Astrocyte of the cerebellum (primary cell): ENCODE data around the gene FXYD6.
A peak's percentile ranks its signal among the peaks of the same experiment; 100 is the strongest.

Source experiments
- DNase-seq: peaks from one replicate; pipeline ENCODE4 v3.0.0-alpha.2; 2011; ENCODE audit warnings: low read depth
- H3K4me3 ChIP-seq: 2 replicates; pipeline ENCODE4 v1.5.1; 2011; ENCODE audit warnings: mild to moderate bottlenecking, low read depth, low read length, moderate library complexity
- in situ Hi-C: cut with HindIII; loops from 2 replicates; pipeline ENCODE4 v1.10.0; 2017; ENCODE audit warnings: low sequenced_read_pairs
- TF ChIP-seq, protein P1 (sequence below): IDR thresholded peaks from 2 replicates; pipeline ENCODE4 v1.5.1; 2012; ENCODE audit warnings: low read length, low read depth, moderate library complexity, mild to moderate bottlenecking; ENCODE audit errors: missing control alignments

Gene FXYD6

DNA sequence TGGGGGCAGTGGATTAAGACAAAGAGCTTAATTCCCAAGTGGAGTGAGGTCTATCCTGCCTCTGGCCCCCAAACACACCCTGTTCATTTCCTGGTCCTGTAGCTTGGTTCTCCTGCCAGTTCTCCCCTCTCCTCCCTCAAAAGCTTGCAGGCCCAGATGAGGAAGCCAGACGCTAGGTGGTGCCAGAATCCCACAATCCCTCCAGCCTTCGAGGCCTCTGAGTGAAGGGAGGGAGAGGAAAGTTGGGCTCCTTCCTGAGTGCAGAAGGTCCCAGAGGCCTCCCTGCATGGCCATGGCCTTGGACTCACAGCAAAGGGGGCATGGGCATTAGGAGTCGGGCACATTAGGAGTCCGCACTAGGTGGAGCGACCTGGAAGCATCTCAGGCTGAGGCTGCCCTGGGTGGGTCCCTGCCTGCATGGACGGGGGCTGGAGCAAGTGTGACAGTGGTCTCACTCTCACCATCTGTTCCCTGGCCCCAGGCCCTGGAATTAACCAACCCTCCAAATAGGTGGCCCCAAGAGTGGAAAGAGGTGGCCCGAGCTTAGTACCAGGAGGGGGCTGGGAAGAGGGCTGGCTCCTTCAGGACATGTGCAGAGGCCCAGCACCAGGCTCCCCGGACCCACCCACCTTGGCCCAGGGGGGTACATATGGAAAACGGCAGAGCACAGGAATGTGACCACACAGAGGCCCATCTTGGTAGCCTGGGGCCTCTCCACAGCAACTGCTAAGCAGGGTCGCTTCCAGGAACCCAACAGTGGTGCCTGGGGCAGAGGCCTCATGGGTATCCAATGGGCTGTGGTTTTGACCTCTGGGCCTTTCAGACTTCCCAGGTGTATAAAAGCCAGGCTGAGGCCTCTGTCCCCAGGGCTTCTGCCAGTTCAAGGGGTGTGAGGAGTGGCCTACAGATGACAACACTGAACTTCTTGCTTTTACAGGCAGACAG, 57.1 kb downstream of the FXYD6 start:
- H3K4me3 ChIP-seq = no peak overlapping the region
- TF ChIP-seq, protein P1, sequence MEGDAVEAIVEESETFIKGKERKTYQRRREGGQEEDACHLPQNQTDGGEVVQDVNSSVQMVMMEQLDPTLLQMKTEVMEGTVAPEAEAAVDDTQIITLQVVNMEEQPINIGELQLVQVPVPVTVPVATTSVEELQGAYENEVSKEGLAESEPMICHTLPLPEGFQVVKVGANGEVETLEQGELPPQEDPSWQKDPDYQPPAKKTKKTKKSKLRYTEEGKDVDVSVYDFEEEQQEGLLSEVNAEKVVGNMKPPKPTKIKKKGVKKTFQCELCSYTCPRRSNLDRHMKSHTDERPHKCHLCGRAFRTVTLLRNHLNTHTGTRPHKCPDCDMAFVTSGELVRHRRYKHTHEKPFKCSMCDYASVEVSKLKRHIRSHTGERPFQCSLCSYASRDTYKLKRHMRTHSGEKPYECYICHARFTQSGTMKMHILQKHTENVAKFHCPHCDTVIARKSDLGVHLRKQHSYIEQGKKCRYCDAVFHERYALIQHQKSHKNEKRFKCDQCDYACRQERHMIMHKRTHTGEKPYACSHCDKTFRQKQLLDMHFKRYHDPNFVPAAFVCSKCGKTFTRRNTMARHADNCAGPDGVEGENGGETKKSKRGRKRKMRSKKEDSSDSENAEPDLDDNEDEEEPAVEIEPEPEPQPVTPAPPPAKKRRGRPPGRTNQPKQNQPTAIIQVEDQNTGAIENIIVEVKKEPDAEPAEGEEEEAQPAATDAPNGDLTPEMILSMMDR = peak; percentile 88
- in situ Hi-C loops = loop anchor here (25.0 kb wide), 1 partner anchor 118 kb away; the partner anchor contains the start of gene TMPRSS13
- DNase-seq = peak; percentile 59

DNA sequence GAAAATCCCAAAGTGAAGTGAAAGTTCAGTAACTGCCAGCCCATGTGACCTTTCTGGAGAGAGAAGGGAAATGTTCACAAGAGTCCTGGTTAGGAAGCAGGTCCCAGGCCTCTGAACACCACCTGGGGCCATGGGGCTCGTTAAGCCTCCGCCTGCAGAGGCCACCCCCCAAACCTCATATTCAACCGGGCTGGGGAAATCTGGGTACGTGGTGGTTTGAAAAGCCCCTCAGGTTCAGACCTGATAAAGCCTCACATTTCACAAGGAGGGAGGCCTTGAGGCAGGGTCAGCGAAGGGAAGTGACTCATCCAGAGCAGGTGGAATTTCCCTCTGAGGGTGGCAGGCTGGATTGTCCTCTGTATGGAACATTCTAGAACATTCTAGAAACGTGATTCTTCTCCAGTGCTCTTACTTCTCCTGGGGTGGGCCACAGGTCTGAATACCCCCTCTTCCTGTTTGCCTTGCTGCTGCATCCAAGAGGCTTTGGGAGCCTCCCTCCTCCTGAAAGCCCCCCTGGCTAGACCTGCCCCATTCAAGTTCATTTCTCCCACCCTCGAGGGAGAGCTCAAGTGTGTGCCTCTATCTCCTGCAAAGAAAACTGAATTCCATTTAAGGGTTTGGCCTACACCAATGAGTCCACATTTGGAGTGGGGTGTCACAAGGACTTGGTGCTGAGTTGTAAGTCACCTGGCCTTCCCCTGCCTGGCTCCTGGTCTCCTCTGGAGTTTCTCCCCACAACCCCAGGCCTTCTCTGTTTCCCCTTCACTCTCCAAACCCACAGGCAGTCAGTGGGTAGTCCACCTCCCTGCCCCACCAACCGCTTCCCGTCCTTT, 58.2 kb downstream of the FXYD6 start:
- in situ Hi-C loops = loop anchor here (25.0 kb wide), 1 partner anchor 119 kb away; the partner anchor contains the start of gene TMPRSS13
- H3K4me3 ChIP-seq = no peak overlapping the region
- no peak for DNase-seq
- TF ChIP-seq, protein P1 = no peak

DNA sequence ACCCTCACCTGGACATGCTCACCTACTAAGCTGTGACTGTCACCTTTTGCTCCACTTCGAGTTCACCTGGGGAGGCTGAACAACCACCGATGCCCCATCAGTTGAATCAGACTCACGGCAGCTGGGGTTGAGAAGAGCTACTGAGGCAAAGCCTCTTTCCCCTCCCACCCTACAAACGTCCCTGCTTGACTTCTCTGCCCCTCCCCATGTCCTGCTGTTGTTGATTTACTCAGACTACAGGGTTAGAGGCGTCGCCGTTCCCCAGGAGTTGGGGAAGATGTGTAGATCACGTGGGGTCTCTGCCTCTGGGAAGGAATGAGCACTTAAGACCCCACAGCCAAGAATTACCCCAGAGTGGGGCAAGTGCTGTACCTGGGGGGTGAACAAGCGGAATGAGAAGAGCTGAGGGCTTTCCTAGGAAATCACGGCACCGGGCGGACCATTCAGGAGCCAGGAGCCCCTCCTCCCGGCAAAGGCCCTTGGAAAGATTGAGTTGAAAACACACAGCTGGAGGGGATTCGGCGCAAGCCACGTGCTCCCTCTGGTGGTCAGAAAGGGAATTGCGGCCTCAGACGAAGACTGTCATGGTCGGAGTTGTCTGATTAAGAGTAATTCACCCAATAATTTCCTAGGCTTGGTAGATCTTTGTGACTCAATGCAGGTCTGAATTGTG, 59.0 kb downstream of the FXYD6 start:
- TF ChIP-seq, protein P1 = peak; percentile 100
- in situ Hi-C loops = loop anchor here (25.0 kb wide), 1 partner anchor 120 kb away; the partner anchor contains the start of gene TMPRSS13
- peak; percentile 37 for DNase-seq
- no peak overlapping the region for H3K4me3 ChIP-seq

DNA sequence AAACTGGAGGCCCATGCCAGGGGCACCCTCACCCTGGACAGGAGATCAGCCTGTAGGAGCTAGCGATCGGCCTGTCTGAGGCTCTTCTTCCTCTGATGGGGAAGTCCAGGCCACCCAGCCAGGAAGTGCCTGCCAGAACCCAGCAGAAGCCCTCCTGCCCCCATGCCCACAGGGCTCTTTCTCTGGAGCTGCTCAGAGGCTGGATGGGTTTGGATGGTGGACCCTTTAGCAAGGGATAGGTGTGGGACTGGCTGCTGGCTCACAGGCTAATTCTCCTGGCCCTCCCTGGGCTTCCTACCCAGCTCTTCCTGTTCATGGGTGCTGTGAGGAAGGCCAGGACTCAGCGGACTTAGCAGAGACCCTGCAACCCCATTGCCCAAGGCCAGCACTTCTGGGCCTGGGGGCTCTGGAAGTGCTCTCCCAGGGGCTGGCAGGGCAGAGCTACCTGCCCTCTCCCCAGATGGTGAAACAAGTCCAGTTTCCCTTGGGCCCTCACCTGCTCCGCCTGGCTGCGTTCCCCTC, 59.6 kb downstream of the FXYD6 start:
- no peak for DNase-seq
- in situ Hi-C loops = loop anchor here (25.0 kb wide), 1 partner anchor 120 kb away; the partner anchor contains the start of gene TMPRSS13
- no peak overlapping the region for H3K4me3 ChIP-seq
- TF ChIP-seq, protein P1 = no peak

DNA sequence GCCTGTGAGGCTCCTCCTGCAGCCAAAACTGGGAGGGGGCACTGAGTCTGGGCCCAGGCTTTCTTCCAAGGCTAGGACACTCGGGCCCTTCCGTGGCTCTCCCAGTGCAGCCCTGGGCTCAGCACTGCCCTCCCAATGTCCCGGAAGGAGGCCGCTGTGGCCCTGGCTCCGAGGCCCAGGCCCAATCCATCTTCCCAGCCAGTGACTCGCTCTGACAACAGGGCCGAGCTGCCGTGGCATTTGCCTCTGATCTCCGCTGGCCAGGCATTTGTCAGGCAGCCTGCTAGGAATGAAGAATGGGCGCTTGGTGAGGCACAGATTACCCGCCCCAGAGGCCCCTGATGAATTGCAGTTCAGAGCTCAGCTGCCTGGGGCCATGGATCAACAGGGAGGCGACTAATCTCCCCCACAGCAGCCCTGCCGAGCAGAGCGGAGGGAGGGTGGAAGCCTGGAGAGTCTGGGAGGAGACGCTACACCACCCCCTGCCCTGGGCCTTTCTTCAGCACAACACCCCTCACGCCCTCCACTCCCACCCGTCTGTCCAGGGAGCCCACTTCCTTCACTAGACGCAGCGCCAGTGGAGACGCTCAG, 60.2 kb downstream of the FXYD6 start:
- in situ Hi-C loops = loop anchor here (25.0 kb wide), 1 partner anchor 121 kb away; the partner anchor contains the start of gene TMPRSS13
- TF ChIP-seq, protein P1 = no peak
- DNase-seq = no peak
- no peak overlapping the region for H3K4me3 ChIP-seq
